HG03039 (cell line): ENCODE data around the gene S100A6.
"Not testable (repeated sequence)": the region's sequence is repeated elsewhere in the genome, so short reads cannot be mapped to it uniquely, and the experiment has no call there.

Experiments used
- ATAC-seq: cut with Tn5 transposase; IDR thresholded peaks from one replicate; pipeline ENCODE4 v1.9.1; 2021; ENCODE audit warnings: mild to moderate bottlenecking, moderate library complexity; ENCODE audit not compliant: unreplicated experiment

The S100A6 gene

DNA sequence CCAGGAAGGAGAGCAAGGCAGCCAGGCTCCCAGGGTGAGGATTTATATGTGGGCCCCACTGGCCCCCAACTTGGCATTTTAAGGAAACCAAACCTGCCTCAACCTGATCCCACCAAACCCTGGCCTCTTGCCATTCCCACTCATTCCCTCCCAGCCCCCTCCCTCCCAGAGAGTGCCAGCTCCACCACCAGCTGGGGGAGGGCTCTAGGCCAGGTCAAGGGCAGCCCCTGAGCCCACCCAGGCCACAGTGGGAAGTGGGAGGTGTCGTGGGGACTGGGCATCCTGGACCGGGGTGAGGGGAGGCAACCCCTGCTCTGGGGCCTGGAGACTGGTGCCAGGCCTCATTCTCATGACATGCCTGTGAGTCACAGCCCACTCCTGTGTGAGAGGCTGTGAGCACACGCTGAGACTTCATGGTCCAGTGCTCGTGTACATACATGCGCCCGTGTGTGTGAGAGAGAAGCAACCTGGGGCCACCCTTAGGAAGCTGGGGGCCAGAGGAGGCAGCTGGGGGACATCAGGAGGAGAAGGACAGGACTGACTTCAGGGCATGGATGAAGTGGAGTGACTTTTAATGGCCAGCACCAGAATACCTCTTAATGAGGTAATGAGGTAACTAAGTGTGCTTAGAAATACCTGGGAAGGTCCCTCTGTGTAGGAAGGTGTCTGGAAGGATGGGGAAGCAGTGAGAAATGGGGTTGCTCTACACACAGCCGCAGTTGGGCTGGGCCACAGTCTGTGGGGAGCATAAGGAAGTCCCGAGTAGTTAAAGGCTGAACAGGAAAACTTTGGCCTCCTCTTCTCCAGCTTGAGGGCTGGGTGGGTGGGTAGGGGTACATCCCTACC, 30.0 kb upstream of the S100A6 start, which contains the start of gene S100A2:
S100A2 (minus strand) TSS at position 316 of the 846 bp plus-strand sequence. CDS start 1,967 bp downstream, outside the sequence.
- no peak for ATAC-seq

- ATAC-seq: no peak
Measured at GRCh38 chr1:153563991-153564390, 28.2 kb upstream of the S100A6 start.

- no peak for ATAC-seq
Measured at GRCh38 chr1:153563483-153563901, 27.7 kb upstream of the S100A6 start.

GRCh38 chr1:153562021-153562420, 26.2 kb upstream of the S100A6 start:
- not testable (repeated sequence) for ATAC-seq

GRCh38 chr1:153561466-153561985, 25.7 kb upstream of the S100A6 start:
- ATAC-seq: no peak

DNA sequence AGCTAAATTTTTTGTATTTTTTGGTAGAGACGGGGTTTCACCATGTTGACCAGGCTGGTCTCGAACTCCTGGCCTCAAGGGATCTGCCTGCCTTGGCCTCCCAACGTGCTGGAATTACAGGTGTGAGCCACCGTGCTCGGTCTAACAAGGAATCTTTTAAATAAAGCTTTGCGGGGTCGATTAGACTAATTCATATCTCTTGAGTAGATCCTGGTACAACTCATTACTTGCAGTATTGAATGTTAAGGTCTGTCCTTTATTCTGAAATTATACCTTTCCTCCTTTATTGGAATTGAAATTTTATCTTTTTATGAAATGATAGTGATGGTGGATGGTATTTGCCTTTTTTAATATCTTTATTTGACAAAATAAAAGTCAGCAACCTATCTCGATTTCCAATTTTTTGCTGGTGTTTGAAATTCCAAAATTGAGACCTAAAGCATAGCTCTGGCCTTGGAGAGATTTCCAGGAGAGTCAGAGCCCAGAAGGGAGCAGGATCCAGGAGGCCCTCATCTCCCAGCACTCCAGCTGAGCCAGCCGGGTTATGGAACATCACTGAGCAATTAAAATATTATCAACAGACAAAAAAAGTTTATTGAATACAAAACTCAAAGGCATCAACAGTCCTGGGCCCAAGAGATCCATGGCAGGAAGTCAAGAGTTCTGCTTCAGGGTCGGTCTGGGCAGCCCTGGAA, 25.1 kb upstream of the S100A6 start:
- ATAC-seq: no peak

DNA sequence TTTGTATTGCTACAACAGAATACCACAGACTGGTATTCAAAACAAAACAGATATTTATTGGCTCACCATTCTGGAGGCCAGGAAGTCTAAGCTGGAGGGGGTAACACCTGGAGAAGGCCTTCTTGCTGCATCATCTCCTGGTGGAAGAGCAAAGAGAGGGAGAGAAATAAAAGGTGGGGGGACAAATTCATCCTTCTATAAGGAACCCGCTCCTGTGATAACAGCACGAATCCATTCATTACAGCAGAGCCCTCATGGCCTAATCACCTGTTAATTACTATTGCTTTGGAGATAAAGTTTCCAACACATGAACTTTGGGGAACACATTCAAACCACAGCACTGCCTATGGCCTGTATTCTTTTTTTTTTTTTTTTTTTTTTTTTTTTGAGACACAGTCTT, 24.4 kb upstream of the S100A6 start:
- no peak for ATAC-seq

DNA sequence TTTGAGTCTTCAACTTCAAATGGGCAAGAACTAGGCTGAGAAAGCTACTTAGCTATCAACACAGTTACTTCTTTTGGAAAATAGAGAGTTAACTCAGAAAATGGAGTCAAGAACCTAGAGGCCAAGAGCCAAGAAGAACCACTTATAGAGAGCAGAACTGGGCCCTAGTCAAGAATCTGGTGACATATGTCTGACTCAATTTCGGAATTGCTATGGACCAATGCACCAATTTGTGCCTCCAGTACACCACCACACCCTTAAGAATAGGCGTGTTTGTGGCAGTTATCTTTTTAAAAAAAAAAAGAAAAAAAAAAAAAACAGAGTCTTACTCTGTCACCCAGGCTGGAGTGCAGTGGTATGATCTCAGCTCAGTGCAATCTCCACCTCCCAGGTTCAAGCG, 22.1 kb upstream of the S100A6 start:
- ATAC-seq: no peak

DNA sequence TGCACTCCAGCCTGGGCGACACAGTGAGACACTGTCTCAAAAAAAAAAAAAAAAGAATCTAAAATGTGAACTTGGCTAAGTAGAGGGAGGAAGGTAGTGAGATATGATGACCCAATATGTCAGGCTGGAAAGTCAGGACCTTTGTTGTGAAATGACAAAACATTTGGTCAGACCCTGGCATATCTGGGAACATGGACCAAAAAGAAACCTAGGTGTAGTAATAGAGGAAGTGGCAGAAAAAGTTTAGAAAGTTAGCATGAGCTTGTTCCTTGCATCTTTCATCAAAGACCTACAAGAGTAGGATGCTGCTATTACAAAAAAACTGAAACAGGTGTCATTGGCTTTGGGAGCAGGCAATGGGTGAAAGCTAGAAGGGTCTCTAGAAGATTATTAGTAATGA, 20.6 kb upstream of the S100A6 start:
- no peak for ATAC-seq

DNA sequence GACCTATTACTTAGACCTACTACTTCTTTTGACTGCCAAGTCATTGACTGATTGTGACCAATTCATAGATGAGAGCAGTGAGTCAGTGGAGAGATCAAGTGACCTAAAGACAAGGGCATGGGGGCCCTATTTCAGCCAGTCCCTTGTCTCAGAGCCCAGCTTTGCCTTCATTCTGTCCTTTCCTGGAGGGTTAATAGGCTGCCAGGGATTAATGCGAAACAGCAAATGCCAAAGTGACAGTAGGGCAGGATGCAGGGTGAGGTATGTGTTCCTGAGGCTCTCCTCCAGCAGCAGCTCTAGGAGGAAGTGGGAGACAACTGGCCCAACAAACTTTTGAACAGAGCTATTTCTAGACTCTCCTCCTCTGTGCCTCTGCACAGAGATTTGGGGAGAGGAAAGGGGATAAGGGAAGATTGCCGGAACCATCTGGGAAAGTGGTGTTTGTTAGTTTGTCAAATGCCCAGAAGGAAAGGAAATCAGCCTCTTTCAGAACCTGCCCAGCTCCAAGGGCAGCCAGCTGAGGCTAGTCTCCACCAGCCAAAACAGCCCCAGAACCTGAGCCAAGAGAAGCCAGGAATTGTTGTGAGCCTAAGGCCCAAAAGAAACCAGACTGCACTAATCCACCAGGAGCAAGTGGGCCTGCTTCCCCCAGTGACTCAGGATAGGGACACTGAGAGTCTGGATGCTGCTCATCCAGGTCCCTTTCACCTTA, 18.2 kb upstream of the S100A6 start:
- no peak for ATAC-seq

- no peak for ATAC-seq
Measured at GRCh38 chr1:153553096-153553495, 17.3 kb upstream of the S100A6 start.

GRCh38 chr1:153552335-153552734, 16.5 kb upstream of the S100A6 start:
- no peak for ATAC-seq

- ATAC-seq: no peak
Measured at GRCh38 chr1:153550827-153551500, 15.2 kb upstream of the S100A6 start.

GRCh38 chr1:153550398-153550758, 14.6 kb upstream of the S100A6 start:
- no peak for ATAC-seq

DNA sequence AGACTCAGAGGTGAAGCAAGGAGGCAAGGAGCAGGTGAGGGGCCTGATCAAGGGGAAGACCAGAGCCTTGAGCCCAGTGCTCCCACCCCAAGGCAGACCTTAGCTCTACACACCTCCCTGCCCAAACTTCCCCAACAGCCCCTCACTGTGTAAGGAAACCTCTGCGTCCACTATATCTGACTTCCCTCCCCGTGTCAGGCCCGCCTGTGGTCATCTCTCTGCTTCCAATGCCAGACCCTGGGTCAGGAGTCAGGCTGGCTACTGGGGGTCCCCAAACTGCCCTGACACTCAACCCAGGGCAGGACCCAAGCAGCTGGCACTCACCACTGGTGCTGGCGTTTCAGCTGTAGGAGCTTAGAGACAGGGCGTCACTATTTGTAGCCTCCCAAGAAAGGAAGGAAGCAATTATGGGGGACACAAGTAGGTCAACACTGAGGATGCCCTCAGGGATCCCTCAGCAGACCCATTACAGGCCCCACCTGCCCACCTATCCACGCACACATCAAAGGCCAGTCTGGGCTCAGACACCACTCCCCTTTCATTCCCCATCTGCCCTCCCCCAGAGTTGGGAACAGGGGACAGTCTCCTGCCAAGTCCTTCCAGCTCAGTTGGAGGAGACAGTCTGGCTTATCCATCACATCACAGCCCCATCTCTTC, 14.1 kb upstream of the S100A6 start:
- ATAC-seq: no peak

DNA sequence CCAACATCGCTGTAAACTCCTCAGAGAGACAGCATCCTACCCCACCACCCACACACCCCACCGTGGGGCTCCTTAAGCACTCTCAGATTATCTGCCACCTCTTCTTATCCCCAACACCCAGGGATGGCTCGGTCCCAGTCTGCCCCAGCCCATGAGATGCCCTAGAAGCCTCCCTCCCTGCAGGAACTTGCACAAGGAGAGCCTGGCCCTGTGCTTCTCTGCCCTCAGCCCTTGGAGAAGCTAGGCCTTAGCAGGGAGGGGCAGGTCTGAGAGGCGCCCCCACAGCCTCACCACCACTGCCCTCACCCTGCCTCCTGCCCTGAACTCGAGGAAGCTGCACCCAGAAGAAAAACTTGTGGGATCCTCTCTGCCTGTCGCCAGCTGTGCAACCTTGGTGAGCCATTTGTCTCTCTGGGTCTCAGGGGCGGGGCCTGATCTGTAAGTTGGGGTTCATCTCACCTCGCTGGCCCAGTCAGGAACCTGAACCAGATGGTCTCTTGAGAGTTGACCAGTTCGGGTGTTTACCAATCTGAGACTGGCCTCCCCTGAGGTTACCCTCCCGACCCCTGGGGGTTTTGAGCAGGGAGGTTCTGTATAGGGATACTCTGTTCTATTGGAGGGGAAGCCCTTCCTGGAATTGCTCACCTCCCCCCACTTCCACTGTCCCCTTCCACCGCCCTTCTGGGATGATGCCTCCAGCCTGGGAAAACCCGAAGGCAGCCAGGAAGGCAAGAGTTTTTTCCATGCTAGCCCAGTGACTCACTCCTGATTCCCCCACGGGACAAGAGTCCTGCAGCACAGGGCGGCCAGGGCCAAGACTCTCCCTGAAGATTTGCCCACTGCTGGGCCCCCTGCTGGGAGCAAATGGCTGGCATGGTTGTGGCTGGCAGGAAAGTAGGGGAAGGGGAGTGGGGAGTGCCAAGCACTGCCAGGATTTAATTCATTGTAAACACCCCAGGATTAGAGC, 13.2 kb upstream of the S100A6 start, which contains the start of gene S100A3:
S100A3 (minus strand) TSS at position 537 of the 967 bp plus-strand sequence. CDS start 773 bp downstream, outside the sequence.
- ATAC-seq: no peak

DNA sequence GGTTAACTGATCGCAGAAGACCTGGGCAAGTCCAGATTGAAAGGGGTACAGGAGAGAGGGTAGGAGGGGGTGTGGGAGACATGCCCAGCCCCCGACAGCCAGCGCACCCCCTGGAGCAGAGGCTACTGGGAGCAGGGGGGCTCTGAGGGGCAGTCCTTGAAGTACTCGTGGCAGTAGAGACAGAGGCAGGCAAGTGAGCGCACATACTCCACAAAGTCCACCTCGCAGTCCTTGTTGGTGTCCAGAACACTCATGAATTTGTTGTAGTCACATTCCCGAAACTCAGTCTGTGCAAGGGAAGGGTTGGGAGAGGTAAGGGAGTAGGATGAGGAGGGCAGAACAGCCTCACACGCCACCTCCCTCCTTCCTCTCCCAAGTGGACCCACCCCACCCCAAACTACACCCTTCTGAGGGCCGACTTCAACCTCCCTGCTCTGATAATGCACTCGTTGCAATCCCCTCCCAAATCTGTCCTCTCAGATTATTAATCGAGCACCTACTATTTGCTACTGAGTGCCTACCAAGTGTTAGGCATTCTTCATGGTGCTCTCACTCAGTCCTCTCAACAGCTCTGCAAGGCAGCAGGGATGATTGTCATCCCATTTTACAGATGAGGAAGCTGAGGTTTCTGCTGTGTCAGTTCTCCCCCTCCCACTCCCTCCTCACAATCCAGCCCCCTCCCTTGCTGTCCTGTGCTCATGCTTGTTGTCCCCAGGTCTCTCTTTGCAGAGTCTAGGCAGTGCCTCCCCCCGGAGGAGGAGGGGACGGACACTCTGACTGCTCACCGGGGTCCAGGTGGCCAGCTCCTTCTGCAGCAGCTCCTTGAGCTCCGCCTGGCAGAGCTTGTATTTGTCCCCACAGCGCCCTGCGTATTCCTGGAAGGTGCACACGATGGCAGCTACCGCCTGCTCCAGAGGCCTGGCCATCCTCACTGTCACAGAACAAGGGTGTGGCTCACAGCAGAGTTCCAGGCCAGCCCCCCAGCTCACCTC, 12.1 kb upstream of the S100A6 start:
- no peak for ATAC-seq
